HG03108 (cell line): ENCODE results near the gene KCNK6.
"Not testable (repeated sequence)": the region's sequence is repeated elsewhere in the genome, so short reads cannot be mapped to it uniquely, and the experiment has no call there.

ENCODE experiments used
- ATAC-seq: cut with Tn5 transposase; IDR thresholded peaks from one replicate; pipeline ENCODE4 v1.9.1; 2021; ENCODE audit warnings: moderate library complexity; ENCODE audit not compliant: unreplicated experiment

KCNK6 gene

GRCh38 chr19:38360839-38361631 lies 41.4 kb downstream of the KCNK6 start:
- no peak for ATAC-seq

- peak; percentile 66 for ATAC-seq
These were observed 42.0 kb downstream of the KCNK6 start for GRCh38 chr19:38361633-38362075.

GRCh38 chr19:38362076-38362945 lies 42.7 kb downstream of the KCNK6 start:
- ATAC-seq, result peak; percentile 29

- ATAC-seq, result not testable (repeated sequence)
These were observed 43.5 kb downstream of the KCNK6 start for GRCh38 chr19:38362946-38363688.

GRCh38 chr19:38367041-38367440 lies 47.4 kb downstream of the KCNK6 start:
- no peak for ATAC-seq

GRCh38 chr19:38369584-38369983 lies 49.9 kb downstream of the KCNK6 start:
- ATAC-seq, result no peak

- no peak for ATAC-seq
These were observed 50.7 kb downstream of the KCNK6 start for GRCh38 chr19:38370299-38370698.

- no peak for ATAC-seq
These were observed 51.4 kb downstream of the KCNK6 start for GRCh38 chr19:38371081-38371480.

GRCh38 chr19:38373907-38374331 lies 54.3 kb downstream of the KCNK6 start:
- ATAC-seq, result no peak

- peak; percentile 94 for ATAC-seq
These were observed 54.9 kb downstream of the KCNK6 start, which contains the start of gene PSMD8 for GRCh38 chr19:38374332-38375097. Gene PSMD8 (plus strand): TSS chr19:38374571. CDS start chr19:38374602, 31 bp downstream.

GRCh38 chr19:38375098-38375493 lies 55.5 kb downstream of the KCNK6 start:
- ATAC-seq, result no peak

- ATAC-seq, result no peak
These were observed 56.1 kb downstream of the KCNK6 start for GRCh38 chr19:38375748-38376147.

GRCh38 chr19:38376576-38376975 lies 56.9 kb downstream of the KCNK6 start:
- no peak for ATAC-seq

GRCh38 chr19:38377052-38377451 lies 57.4 kb downstream of the KCNK6 start:
- ATAC-seq, result no peak

GRCh38 chr19:38378866-38379265 lies 59.2 kb downstream of the KCNK6 start:
- no peak for ATAC-seq

- ATAC-seq, result no peak
These were observed 61.5 kb downstream of the KCNK6 start for GRCh38 chr19:38381138-38381537.
